ENCODE results near the gene SNTN. TPM values are rescaled to one million over a fixed set of nuclear protein-coding genes. Genes with fewer than 3 reads are reported as not detected.

The SNTN gene
- total and polyA plus RNA-seq, 2 of the 13 experiments (the other 11 are each of a cell fraction or from before 2014, with no cell fraction given) = not detected

- Histone ChIP-seq H3K79me2 (ENCODE audit: insufficient read depth, low read length) (no peaks in the 10 kb centered on the region), H3K27ac (ENCODE audit: extremely low read length, insufficient read depth, low read length) (no peak overlapping the region), H3K27me3 (ENCODE audit: control insufficient read depth in 1 of 2, insufficient read depth in 2 of 2, low read length in 2 of 2) (no peaks in the 10 kb centered on the region; a peak in 1 of 5 replicates), H2AFZ (ENCODE audit: low read length) (no peak overlapping the region), H3K9ac (ENCODE audit: insufficient read depth, low read depth, low read length) (no peak overlapping the region), H3K4me3 (replicated peaks in 1 of 3; ENCODE audit: insufficient read depth in 1 of 3, low read depth in 2 of 3, low read length in 3 of 3) (no peak overlapping the region), H3K4me1 (ENCODE audit: insufficient read depth, low read length) (no peaks in the 10 kb centered on the region), H3K36me3 (replicated peaks in 1 of 2; ENCODE audit: control insufficient read depth in 1 of 2, insufficient read depth in 2 of 2, low read length in 2 of 2) (no peaks in the 10 kb centered on the region), H3K4me2 (ENCODE audit: low read depth, low read length) (no peak overlapping the region), H3K9me3 (ENCODE audit: low read length) (no peaks in the 10 kb centered on the region), H4K20me1 (ENCODE audit: insufficient read depth, low read length) (no peaks in the 10 kb centered on the region)
- no TSS peak for BruUV-seq (replicated peaks)
- in situ Hi-C loops (cut with HindIII; ENCODE audit: extremely low pct_ligation_motif_present, low pct_unique_long_range_greater_than_20kb) = no loop called here
- 4% methylated on average over 3 of the region's 3 CpGs for WGBS (ENCODE audit: low lambda C conversion rate)
- CTCF ChIA-PET (ENCODE audit: low intra/inter-chr PET ratio, low total read pairs) = no interaction called here
- TF ChIP-seq ZNF451 (CRISPR knock-in tag; IDR thresholded peaks at IDR 0.05) (no peak), FOXP4 (CRISPR knock-in tag; IDR thresholded peaks at IDR 0.05) (no peak), ZNF883 (CRISPR knock-in tag; IDR thresholded peaks at IDR 0.05; ENCODE audit: not compliant biosample characterization) (no peak), PHF5A (CRISPR knock-in tag; IDR thresholded peaks at IDR 0.05; ENCODE audit: low read depth, unreplicated experiment) (no peak), ZNF24 (IDR thresholded peaks at IDR 0.05) (no peak), XBP1 (CRISPR knock-in tag; IDR thresholded peaks at IDR 0.05) (no peak), KDM6A (CRISPR knock-in tag; IDR thresholded peaks at IDR 0.05; ENCODE audit: low read depth) (no peak), ZNF567 (CRISPR knock-in tag; IDR thresholded peaks at IDR 0.05; ENCODE audit: borderline replicate concordance) (no peak), ZHX2 (IDR thresholded peaks at IDR 0.05; ENCODE audit: low read depth) (no peak), ZHX2 (CRISPR knock-in tag; IDR thresholded peaks at IDR 0.05; ENCODE audit: borderline replicate concordance) (no peak), CBX2 (IDR thresholded peaks at IDR 0.05; ENCODE audit: low read depth, low read length) (no peak), CBX2 (CRISPR knock-in tag; IDR thresholded peaks at IDR 0.05; ENCODE audit: low read depth) (no peak), SCMH1 (CRISPR knock-in tag; IDR thresholded peaks at IDR 0.05; ENCODE audit: borderline replicate concordance) (no peak), CEBPB (IDR thresholded peaks at IDR 0.05; ENCODE audit: borderline replicate concordance, low read depth, low read length) (no peak)
- intact Hi-C loops (cut with micrococcal nuclease; ENCODE audit: unreplicated experiment) = no loop called here
- DNase-seq (ENCODE audit: low spot score) (no peak), ATAC-seq (no peak), FAIRE-seq (no peak)
- POLR2A ChIA-PET = no interaction called here
These were observed 20.6 kb downstream of the SNTN start for GRCh38 chr3:63673111-63673510.

All from HepG2 (cell line).